Endothelial cell (in vitro differentiated cells): Measurements from ENCODE around the gene NRL. TPM values are rescaled to one million over a fixed set of nuclear protein-coding genes. Genes with fewer than 3 reads are reported as not detected.

Experiments used
- DNase-seq: peaks from one replicate; pipeline ENCODE4 v3.0.0; 2021; ENCODE audit warnings: low spot score
- H3K27ac Mint-ChIP-seq: one replicate; pipeline ENCODE4 v1.8.0; 2021; ENCODE audit warnings: mixed read lengths, inconsistent platforms; ENCODE audit not compliant: unreplicated experiment
- H3K27me3 Mint-ChIP-seq: one replicate; pipeline ENCODE4 v1.8.0; 2021; ENCODE audit warnings: mild to moderate bottlenecking, moderate library complexity, mixed read lengths, inconsistent platforms; ENCODE audit not compliant: unreplicated experiment
- H3K36me3 Mint-ChIP-seq: one replicate; pipeline ENCODE4 v1.8.0; 2021; ENCODE audit warnings: mild to moderate bottlenecking, low read depth, mixed read lengths, inconsistent platforms; ENCODE audit not compliant: unreplicated experiment
- H3K4me1 Mint-ChIP-seq: one replicate; pipeline ENCODE4 v1.8.0; 2021; ENCODE audit warnings: mild to moderate bottlenecking, mixed read lengths, inconsistent platforms; ENCODE audit not compliant: unreplicated experiment
- H3K4me3 Mint-ChIP-seq: one replicate; pipeline ENCODE4 v1.8.0; 2021; ENCODE audit warnings: mild to moderate bottlenecking, mixed read lengths, inconsistent platforms; ENCODE audit not compliant: unreplicated experiment
- H3K9me3 Mint-ChIP-seq: one replicate; pipeline ENCODE4 v1.8.0; 2021; ENCODE audit warnings: mixed read lengths, inconsistent platforms; ENCODE audit not compliant: unreplicated experiment
- total RNA-seq: library from RNA; stranded (reverse); fragmentation: NEBNext Ultra II Directional; extraction: Animal tissue kit (Norgen Biotek cat#: 25700); gene quantifications from one replicate; pipeline ENCODE4 v1.2.1, GENCODE V29; 2021; ENCODE audit not compliant: unreplicated experiment
- TF ChIP-seq, protein P1 (sequence below): fragments of 200-600 bp; sonication (generic); IDR thresholded peaks from one replicate; pipeline ENCODE4 v1.5.0; 2021; ENCODE audit warnings: antibody characterized with exemption; ENCODE audit not compliant: unreplicated experiment

NRL gene
- total RNA-seq, 1 donor from 2014 or later, result 1.2 TPM

DNA sequence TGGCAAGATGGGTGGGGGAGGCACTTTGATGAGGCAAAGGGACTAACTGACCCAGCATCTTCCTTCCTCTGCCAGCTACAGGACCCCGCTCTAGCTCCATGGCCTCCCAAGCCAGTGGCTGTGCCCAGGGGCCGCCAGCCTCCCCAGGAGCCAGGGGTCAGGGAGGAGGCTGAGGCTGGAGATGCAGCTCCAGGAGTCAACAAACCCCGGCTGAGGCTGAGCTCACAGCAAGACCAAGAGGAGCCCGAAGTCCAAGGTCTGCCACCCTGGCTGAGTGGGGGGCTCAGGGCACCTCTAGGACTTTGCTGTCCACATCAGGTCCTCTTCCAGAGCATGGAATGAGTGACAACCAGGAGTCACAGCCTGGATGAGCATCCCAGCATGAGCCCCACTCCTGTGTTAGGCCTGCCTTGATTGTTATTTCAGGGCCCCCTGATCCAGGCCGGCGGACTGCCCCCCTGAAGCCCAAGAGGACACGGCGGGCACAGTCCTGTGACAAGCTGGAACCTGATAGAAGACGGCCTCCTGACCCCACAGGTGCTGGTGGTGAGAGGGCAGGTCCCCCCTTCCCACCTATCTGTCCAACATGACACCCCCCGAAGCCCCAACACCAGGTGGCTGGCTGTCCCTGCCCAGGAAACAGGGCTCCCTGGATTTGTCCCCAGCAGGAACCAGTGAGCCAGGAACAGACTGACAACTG is 45.9 kb downstream of the NRL start:
- H3K9me3 Mint-ChIP-seq, result no peaks in the 10 kb centered on the region
- DNase-seq, result no peak
- H3K4me1 Mint-ChIP-seq, result no peaks in the 10 kb centered on the region
- peaks cover 5% of the 10 kb centered on the region for H3K36me3 Mint-ChIP-seq
- H3K27ac Mint-ChIP-seq, result no peak overlapping the region
- peaks cover 11% of the 10 kb centered on the region for H3K27me3 Mint-ChIP-seq
- no peak overlapping the region for H3K4me3 Mint-ChIP-seq
- TF ChIP-seq, protein P1, sequence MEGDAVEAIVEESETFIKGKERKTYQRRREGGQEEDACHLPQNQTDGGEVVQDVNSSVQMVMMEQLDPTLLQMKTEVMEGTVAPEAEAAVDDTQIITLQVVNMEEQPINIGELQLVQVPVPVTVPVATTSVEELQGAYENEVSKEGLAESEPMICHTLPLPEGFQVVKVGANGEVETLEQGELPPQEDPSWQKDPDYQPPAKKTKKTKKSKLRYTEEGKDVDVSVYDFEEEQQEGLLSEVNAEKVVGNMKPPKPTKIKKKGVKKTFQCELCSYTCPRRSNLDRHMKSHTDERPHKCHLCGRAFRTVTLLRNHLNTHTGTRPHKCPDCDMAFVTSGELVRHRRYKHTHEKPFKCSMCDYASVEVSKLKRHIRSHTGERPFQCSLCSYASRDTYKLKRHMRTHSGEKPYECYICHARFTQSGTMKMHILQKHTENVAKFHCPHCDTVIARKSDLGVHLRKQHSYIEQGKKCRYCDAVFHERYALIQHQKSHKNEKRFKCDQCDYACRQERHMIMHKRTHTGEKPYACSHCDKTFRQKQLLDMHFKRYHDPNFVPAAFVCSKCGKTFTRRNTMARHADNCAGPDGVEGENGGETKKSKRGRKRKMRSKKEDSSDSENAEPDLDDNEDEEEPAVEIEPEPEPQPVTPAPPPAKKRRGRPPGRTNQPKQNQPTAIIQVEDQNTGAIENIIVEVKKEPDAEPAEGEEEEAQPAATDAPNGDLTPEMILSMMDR, result no peak

DNA sequence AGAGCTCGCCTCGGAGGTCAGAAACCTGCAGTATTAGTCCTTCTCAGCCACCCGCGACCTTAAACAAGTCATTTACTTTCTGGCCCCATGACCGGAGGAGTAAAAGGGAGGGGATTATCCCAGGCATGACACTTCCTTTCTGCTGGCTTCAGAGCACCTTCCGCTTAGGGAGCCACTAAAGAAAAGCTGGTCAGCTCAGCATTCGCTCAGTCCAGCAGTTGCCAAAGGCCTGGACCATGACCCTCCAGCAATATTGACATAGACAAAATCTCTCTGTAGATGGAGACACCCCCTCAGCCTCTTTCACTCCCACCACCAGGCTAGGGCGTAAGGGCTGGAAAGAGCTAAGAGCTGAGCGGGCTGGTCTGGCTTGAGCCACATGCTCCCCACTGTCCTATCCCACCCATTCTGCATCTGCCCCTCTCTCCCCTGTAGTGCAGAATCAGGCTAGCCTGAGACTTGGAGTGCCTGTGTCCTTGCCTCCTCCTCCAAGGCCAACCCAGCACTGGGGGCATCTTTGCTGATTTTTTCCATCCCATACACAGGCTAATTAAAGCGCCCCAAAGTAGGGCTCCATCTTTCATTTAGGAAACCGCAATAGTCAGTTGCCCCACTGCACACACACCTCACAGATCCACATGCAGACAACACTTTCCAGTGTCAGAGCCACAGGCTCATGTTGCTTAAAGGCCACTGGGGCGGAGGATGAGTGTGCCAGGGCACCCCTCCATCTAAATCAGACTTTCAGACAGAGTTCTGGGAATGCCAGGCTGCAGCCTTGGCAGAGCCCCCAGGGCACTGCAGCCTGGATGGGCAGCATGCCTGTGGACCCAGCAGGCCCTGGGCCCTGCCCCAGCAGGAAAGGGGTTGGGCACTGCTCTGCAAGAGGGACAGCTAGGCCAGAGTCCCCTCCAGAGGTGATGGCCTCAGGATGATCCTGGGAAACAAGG is 47.3 kb downstream of the NRL start:
- Mint-ChIP-seq H3K27me3 (peaks cover 14% of the 10 kb centered on the region), H3K9me3 (no peaks in the 10 kb centered on the region), H3K4me1 (no peaks in the 10 kb centered on the region), H3K4me3 (no peak overlapping the region), H3K36me3 (peaks cover 5% of the 10 kb centered on the region), H3K27ac (no peak overlapping the region)
- TF ChIP-seq, protein P1, result no peak
- no peak for DNase-seq

DNA sequence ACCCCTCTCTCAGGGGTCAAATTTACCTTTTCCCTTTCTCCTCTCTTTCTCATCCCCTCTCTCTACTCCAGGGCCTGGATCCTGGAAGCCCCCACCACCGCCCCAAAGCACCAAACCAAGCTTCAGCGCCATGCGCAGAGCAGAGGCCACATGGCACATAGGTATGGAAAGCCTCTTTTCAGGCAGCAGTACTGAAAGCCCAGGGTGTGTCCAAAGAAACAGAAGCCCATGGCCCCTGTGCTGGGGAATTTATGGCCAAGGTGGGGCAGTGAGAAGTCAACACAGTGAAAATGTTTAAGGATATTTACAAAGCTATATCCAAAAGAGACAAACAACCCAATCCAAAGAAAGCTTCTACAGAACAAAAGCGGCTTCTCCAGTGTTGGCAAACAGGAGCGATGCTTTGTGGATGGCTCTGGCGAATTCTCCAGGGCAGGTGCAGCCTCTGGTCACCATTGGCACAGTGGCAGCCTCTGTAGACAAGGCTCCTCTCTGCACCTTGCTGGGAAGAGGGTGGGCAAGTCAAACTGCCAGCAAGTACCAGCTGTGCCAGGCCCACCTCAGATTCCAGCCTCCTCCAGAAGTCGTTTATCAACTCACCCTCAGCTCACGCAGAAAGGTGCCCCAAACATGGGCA is 48.1 kb downstream of the NRL start:
- no peak for DNase-seq
- Mint-ChIP-seq H3K4me1 (no peaks in the 10 kb centered on the region), H3K27me3 (peaks cover 14% of the 10 kb centered on the region), H3K36me3 (peaks cover 5% of the 10 kb centered on the region), H3K9me3 (no peaks in the 10 kb centered on the region), H3K4me3 (no peak overlapping the region), H3K27ac (no peak overlapping the region)
- TF ChIP-seq, protein P1, result no peak

DNA sequence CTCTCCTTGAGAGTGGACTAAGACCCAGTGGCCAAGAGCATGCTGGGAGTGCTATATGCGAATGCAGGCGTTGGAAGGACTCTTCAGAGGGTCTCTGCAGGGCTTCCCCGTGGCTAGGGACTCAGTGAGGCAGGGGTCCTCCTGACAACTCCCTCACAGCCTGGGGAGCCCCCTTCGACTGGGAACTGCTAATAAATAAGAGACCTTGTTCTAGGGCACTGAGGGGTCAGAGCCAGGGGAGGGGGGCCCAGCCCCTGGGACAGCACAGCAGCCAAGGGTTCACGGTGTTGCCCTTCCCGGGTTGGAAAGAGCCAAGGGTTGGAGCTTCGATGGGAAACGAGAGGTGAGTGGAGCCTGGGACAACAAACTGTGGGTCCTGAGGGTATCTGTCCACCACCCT is 49.3 kb downstream of the NRL start:
- Mint-ChIP-seq H3K27ac (no peak overlapping the region), H3K27me3 (peaks cover 11% of the 10 kb centered on the region), H3K9me3 (no peaks in the 10 kb centered on the region), H3K4me3 (no peak overlapping the region), H3K36me3 (no peaks in the 10 kb centered on the region), H3K4me1 (no peaks in the 10 kb centered on the region)
- no peak for DNase-seq
- TF ChIP-seq, protein P1, result no peak
